Naive thymus-derived CD4-positive, alpha-beta T cell (primary cell): ENCODE measurements around the gene PRKACA. TPM values are rescaled to one million over a fixed set of nuclear protein-coding genes. Genes with fewer than 3 reads are reported as not detected.
A peak's percentile ranks its signal among the peaks of the same experiment; 100 is the strongest.

Experiments used
- ATAC-seq: fragments of 150-1000 bp; cut with Tn5 transposase; 2 replicates; pipeline ENCODE4 v1.10.0; 2021; ENCODE audit warnings: mild to moderate bottlenecking, moderate library complexity
- CTCF ChIA-PET: fragments of 350-600 bp; sonication (Branson Sonifier 250); formaldehyde crosslinking; loops from one replicate; lab custom pipeline; 2021; ENCODE audit warnings: antibody characterized with exemption; lab: Charles Lee
- POLR2A ChIA-PET: fragments of 350-600 bp; sonication (Branson Sonifier 250); formaldehyde crosslinking; loops from one replicate; lab custom pipeline; 2021; ENCODE audit warnings: antibody characterized with exemption, inconsistent platforms; lab: Charles Lee
- DNase-seq, 9 donors: peaks; one replicate each; pipeline versions ENCODE4 v3.0.0 to v3.0.0-alpha.2; 2020 to 2022; ENCODE audit warnings: mixed read lengths in 1 of 9
- H3K27ac ChIP-seq: one replicate; pipeline ENCODE4 v1.7.0; 2013; ENCODE audit warnings: mild to moderate bottlenecking, low read depth, low read length, moderate library complexity
- H3K27me3 ChIP-seq, 2 donors: one replicate each; pipeline ENCODE4 v1.7.0; 2013; ENCODE audit warnings: low read length in 2 of 2, mild to moderate bottlenecking in 2 of 2, moderate library complexity in 2 of 2; ENCODE audit not compliant: control insufficient read depth in 2 of 2, insufficient read depth in 2 of 2
- H3K36me3 ChIP-seq, 3 experiments: 1 replicate in 2 of 3; 2 replicates in 1 of 3; pipeline ENCODE4 v1.7.0; 2013; ENCODE audit warnings: low read length in 3 of 3, mild to moderate bottlenecking in 3 of 3, moderate library complexity in 1 of 3; ENCODE audit not compliant: insufficient read depth in 3 of 3, control insufficient read depth in 2 of 3
- H3K4me1 ChIP-seq, 2 donors: one replicate each; pipeline ENCODE4 v1.7.0; 2013; ENCODE audit warnings: low read length in 2 of 2, mild to moderate bottlenecking in 2 of 2, moderate library complexity in 1 of 2; ENCODE audit not compliant: control insufficient read depth in 2 of 2, insufficient read depth in 2 of 2
- H3K4me3 ChIP-seq: 2 replicates; pipeline ENCODE4 v1.7.0; 2013; ENCODE audit warnings: mild to moderate bottlenecking, low read length
- H3K9me3 ChIP-seq, 3 experiments: 1 replicate in 2 of 3; 2 replicates in 1 of 3; pipeline ENCODE4 v1.7.0; 2013; ENCODE audit warnings: low read length in 3 of 3; ENCODE audit not compliant: control insufficient read depth in 2 of 3
- H3K27ac Mint-ChIP-seq, 9 donors: one replicate each; pipeline ENCODE4 v1.8.0; 2020 to 2022; ENCODE audit warnings: mixed read lengths in 9 of 9, mild to moderate bottlenecking in 8 of 9, moderate library complexity in 5 of 9, inconsistent platforms in 2 of 9
- H3K27me3 Mint-ChIP-seq, 5 donors: one replicate each; pipeline ENCODE4 v1.8.0; 2021 to 2022; ENCODE audit warnings: mixed read lengths in 5 of 5, mild to moderate bottlenecking in 1 of 5
- H3K36me3 Mint-ChIP-seq, 5 donors: one replicate each; pipeline ENCODE4 v1.8.0; 2020 to 2022; ENCODE audit warnings: mixed read lengths in 5 of 5, mild to moderate bottlenecking in 3 of 5, inconsistent platforms in 1 of 5
- H3K4me1 Mint-ChIP-seq, 7 donors: one replicate each; pipeline ENCODE4 v1.8.0; 2020 to 2022; ENCODE audit warnings: mixed read lengths in 7 of 7, mild to moderate bottlenecking in 3 of 7, inconsistent platforms in 1 of 7
- H3K4me3 Mint-ChIP-seq, 10 donors: one replicate each; pipeline ENCODE4 v1.8.0; 2020 to 2022; ENCODE audit warnings: mild to moderate bottlenecking in 10 of 10, mixed read lengths in 10 of 10, moderate library complexity in 6 of 10, inconsistent platforms in 2 of 10
- H3K9me3 Mint-ChIP-seq, 11 donors: one replicate each; pipeline ENCODE4 v1.8.0; 2020 to 2022; ENCODE audit warnings: mixed read lengths in 11 of 11, mild to moderate bottlenecking in 4 of 11, inconsistent platforms in 1 of 11, moderate library complexity in 1 of 11
- intact Hi-C, 2 donors: fragments of 100-400 bp; cut with micrococcal nuclease; formaldehyde crosslinking; loops; one replicate each; pipeline ENCODE4 v1.15.1; 2023
- polyA plus RNA-seq, 2 donors: library from polyadenylated mRNA; unstranded; fragments of 300-500 nt; fragmentation: Illumina TruSeq; gene quantifications; one replicate each; pipeline ENCODE4 v1.2.3, GENCODE V29; 2021
- total RNA-seq, 6 experiments: library from RNA in 5 of 6; stranded (reverse) in 5 of 6; gene quantifications; 1 replicate in 5 of 6; 2 replicates in 1 of 6; pipeline ENCODE4 v1.2.3 and lab custom pipeline; 2021 to 2026

PRKACA gene
- total and polyA plus RNA-seq, 7 experiments from 2014 or later, result 1.9 to 101 (median 48.4) TPM

- ATAC-seq (peak; percentile 97), DNase-seq (peak; percentile 96 to 100 (median 99))
- H3K27ac ChIP-seq, result peak overlapping the region; percentile 80
- peaks cover 0 to 1% (median 0%) of the 10 kb centered on the region in 11 donors for H3K9me3 Mint-ChIP-seq
- intact Hi-C loops, result loop anchor here (1.0 to 10.0 kb wide), 17 partner anchors 8 to 964 kb away; partner anchors contain the start of genes C19orf53 (in 2 of the 2), NACC1 (in 2 of the 2), PRKACA (in 2 of the 2) and RFX1 (in 2 of the 2)
- peaks cover 0 to 27% (median 17%) of the 10 kb centered on the region in 7 donors for H3K4me1 Mint-ChIP-seq
- ChIA-PET POLR2A (interaction anchor here (0.5 to 3.3 kb wide), 14 partner anchors 9 to 415 kb away, joined by 3 to 24 read pairs (median 4); partner anchors contain the start of genes ASF1B, GIPC1, IL27RA and RFX1), CTCF (interaction anchor here (0.6 to 2.0 kb wide), 6 partner anchors 8 to 202 kb away, joined by 3 to 6 read pairs (median 5); partner anchors contain the start of gene ASF1B)
- peak overlapping the region; percentile 80 to 98 (median 94) for H3K4me3 Mint-ChIP-seq
- peak overlapping the region; percentile 86 for H3K4me3 ChIP-seq
- peak overlapping the region; percentile 86 to 98 (median 95) for H3K27ac Mint-ChIP-seq
- peaks cover 5 to 15% of the 10 kb centered on the region in 2 donors for H3K4me1 ChIP-seq
- no peaks in the 10 kb centered on the region for H3K36me3 Mint-ChIP-seq
- no peaks in the 10 kb centered on the region for H3K27me3 Mint-ChIP-seq
- H3K27me3 ChIP-seq, result no peaks in the 10 kb centered on the region
- no peaks in the 10 kb centered on the region for H3K9me3 ChIP-seq
- H3K36me3 ChIP-seq, result no peaks in the 10 kb centered on the region
Measured at GRCh38 chr19:14080887-14081796, 36.4 kb downstream of the PRKACA start.

GRCh38 chr19:14078411-14078810, 39.2 kb downstream of the PRKACA start:
- Histone ChIP-seq H3K36me3 (no peaks in the 10 kb centered on the region), H3K4me3 (no peak overlapping the region), H3K4me1 (peaks cover 17 to 24% of the 10 kb centered on the region in 2 donors), H3K9me3 (no peaks in the 10 kb centered on the region), H3K27me3 (no peaks in the 10 kb centered on the region), H3K27ac (no peak overlapping the region)
- Mint-ChIP-seq H3K4me1 (peaks cover 7 to 41% (median 29%) of the 10 kb centered on the region in 7 donors), H3K4me3 (no peak overlapping the region), H3K36me3 (no peaks in the 10 kb centered on the region), H3K27me3 (no peaks in the 10 kb centered on the region), H3K27ac (no peak overlapping the region), H3K9me3 (peaks cover 0 to 1% (median 0%) of the 10 kb centered on the region in 11 donors)
- CTCF ChIA-PET, result interaction anchor here (0.7 to 1.6 kb wide), 4 partner anchors 30 to 799 kb away, joined by 3 to 7 read pairs (median 4); partner anchors contain the start of gene ASF1B
- POLR2A ChIA-PET, result interaction anchor here (0.6 to 1.2 kb wide), 4 partner anchors 13 to 402 kb away, joined by 3 to 4 read pairs (median 3); no protein-coding TSS in a partner anchor
- DNase-seq, result no peak
- no peak for ATAC-seq
- intact Hi-C loops, result no loop called here

- Histone ChIP-seq H3K4me3 (peak overlapping the region; percentile 91), H3K36me3 (no peaks in the 10 kb centered on the region), H3K4me1 (peaks cover 9 to 18% of the 10 kb centered on the region in 2 donors), H3K27ac (peak overlapping the region; percentile 50), H3K9me3 (no peaks in the 10 kb centered on the region), H3K27me3 (no peaks in the 10 kb centered on the region)
- H3K4me3 Mint-ChIP-seq, result peak overlapping the region; percentile 87 to 99 (median 93)
- intact Hi-C loops, result loop anchor here (1.0 to 5.0 kb wide), 12 partner anchors 7 to 613 kb away; partner anchors contain the start of genes RFX1 (in 2 of the 2), ASF1B (in 1 of the 2), DCAF15 (in 1 of the 2) and SAMD1 (in 1 of the 2)
- no peak for ATAC-seq
- no peaks in the 10 kb centered on the region for H3K36me3 Mint-ChIP-seq
- peaks cover 7 to 24% (median 10%) of the 10 kb centered on the region in 7 donors for H3K4me1 Mint-ChIP-seq
- ChIA-PET CTCF (interaction anchor here (0.5 to 3.8 kb wide), 13 partner anchors 7 to 1097 kb away, joined by 3 to 22 read pairs (median 4); partner anchors contain the start of gene ASF1B), POLR2A (interaction anchor here (0.5 to 2.5 kb wide), 7 partner anchors 16 to 195 kb away, joined by 3 to 10 read pairs (median 3); partner anchors contain the start of genes ASF1B, IL27RA and PRKACA)
- H3K9me3 Mint-ChIP-seq, result peaks cover 0 to 1% (median 0%) of the 10 kb centered on the region in 11 donors
- peak overlapping the region; percentile 62 to 89 (median 79) for H3K27ac Mint-ChIP-seq
- peaks cover 0 to 10% (median 0%) of the 10 kb centered on the region in 5 donors for H3K27me3 Mint-ChIP-seq
- peak in 2 of 9 donors; percentile 21 to 67 for DNase-seq
Measured at GRCh38 chr19:14073925-14074838, 43.4 kb downstream of the PRKACA start.

GRCh38 chr19:14073261-14073924, 44.2 kb downstream of the PRKACA start:
- ATAC-seq, result peak; percentile 86
- H3K9me3 Mint-ChIP-seq, result peaks cover 0 to 1% (median 0%) of the 10 kb centered on the region in 11 donors
- peak overlapping the region; percentile 87 to 99 (median 93) for H3K4me3 Mint-ChIP-seq
- peak overlapping the region in 7 of 9 donors; percentile 62 to 89 (median 78) for H3K27ac Mint-ChIP-seq
- ChIA-PET POLR2A (interaction anchor here (0.6 to 2.5 kb wide), 8 partner anchors 16 to 194 kb away, joined by 3 to 10 read pairs (median 3); partner anchors contain the start of genes ASF1B, IL27RA and PRKACA), CTCF (interaction anchor here (0.5 to 3.8 kb wide), 14 partner anchors 8 to 1097 kb away, joined by 3 to 22 read pairs (median 4); partner anchors contain the start of gene ASF1B)
- Histone ChIP-seq H3K4me3 (peak overlapping the region; percentile 91), H3K9me3 (no peaks in the 10 kb centered on the region), H3K27ac (peak overlapping the region; percentile 50), H3K4me1 (peaks cover 9 to 18% of the 10 kb centered on the region in 2 donors), H3K36me3 (no peaks in the 10 kb centered on the region), H3K27me3 (no peaks in the 10 kb centered on the region)
- H3K36me3 Mint-ChIP-seq, result no peaks in the 10 kb centered on the region
- H3K27me3 Mint-ChIP-seq, result peaks cover 0 to 10% (median 0%) of the 10 kb centered on the region in 5 donors
- H3K4me1 Mint-ChIP-seq, result peaks cover 7 to 24% (median 10%) of the 10 kb centered on the region in 7 donors
- intact Hi-C loops, result loop anchor here (1.0 to 5.0 kb wide), 9 partner anchors 8 to 614 kb away; partner anchors contain the start of genes RFX1 (in 2 of the 2), ASF1B (in 1 of the 2) and SAMD1 (in 1 of the 2)
- DNase-seq, result peak; percentile 65 to 91 (median 87)
